Measurements from ENCODE around the gene RTN4IP1. TPM values are rescaled to one million over a fixed set of nuclear protein-coding genes. Genes with fewer than 3 reads are reported as not detected.

RTN4IP1 gene
- total and polyA plus RNA-seq, 10 of the 15 experiments (the other 5 are each of a cell fraction or from before 2014, with no cell fraction given) = 8.2 to 17.0 (median 9.8) TPM

GRCh38 chr6:106674541-106675229 lies 45.4 kb upstream of the RTN4IP1 start (continued):
- TF ChIP-seq, protein P1, sequence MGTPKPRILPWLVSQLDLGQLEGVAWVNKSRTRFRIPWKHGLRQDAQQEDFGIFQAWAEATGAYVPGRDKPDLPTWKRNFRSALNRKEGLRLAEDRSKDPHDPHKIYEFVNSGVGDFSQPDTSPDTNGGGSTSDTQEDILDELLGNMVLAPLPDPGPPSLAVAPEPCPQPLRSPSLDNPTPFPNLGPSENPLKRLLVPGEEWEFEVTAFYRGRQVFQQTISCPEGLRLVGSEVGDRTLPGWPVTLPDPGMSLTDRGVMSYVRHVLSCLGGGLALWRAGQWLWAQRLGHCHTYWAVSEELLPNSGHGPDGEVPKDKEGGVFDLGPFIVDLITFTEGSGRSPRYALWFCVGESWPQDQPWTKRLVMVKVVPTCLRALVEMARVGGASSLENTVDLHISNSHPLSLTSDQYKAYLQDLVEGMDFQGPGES (IDR thresholded peaks at IDR 0.05) = no peak
- TF ChIP-seq SIN3A (IDR thresholded peaks at IDR 0.05; ENCODE audit: low read depth, low read length) (no peak), SREBF2 (IDR thresholded peaks at IDR 0.05; ENCODE audit: low read length) (no peak), TCF3 (IDR thresholded peaks at IDR 0.05; ENCODE audit: borderline replicate concordance, insufficient read depth, low read depth, low read length) (no peak), GATAD2B (conservative IDR thresholded peaks at IDR 0.05; ENCODE audit: low read depth) (no peak)

DNA sequence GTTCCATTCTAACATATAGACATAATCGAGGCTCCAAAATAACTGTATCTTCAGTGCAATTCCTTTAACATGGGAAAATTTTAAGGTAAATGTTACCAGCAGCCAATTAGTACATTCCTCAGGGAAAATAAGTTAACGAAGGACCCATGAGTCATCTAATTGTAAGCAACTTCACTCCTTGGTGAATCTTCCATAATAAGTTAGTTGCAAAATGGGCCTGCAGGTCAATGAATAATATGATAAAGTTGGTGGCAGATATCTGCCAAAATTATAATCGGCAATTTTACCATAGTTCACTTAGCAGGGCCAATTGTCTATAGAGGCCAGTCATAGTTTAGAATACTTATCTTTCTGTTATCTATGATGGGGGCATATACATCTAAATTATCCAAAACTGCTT lies 42.4 kb upstream of the RTN4IP1 start:
- H3K4me2 ChIP-seq (ENCODE audit: control insufficient read depth, insufficient read depth) = no peak overlapping the region
- no peak overlapping the region for H3K27ac ChIP-seq (ENCODE audit: control insufficient read depth, insufficient read depth)
- WGBS (ENCODE audit: insufficient coverage, insufficient replicate concordance, low lambda C conversion rate, missing lambda C conversion rate) = 78% methylated on average over 3 of the region's 3 CpGs
- H3K9me3 ChIP-seq (replicated peaks; ENCODE audit: control insufficient read depth, insufficient read depth, low read length) = no peaks in the 10 kb centered on the region
- BruUV-seq (replicated peaks) = TSS peak; percentile 40
- ChIA-PET RAD21 (ENCODE audit: unreplicated experiment) (no interaction called here), POLR2A (no interaction called here), SMC1A (ENCODE audit: uncharacterized antibody, unreplicated experiment) (no interaction called here), CTCF (no interaction called here)
- TF ChIP-seq PAX8 (IDR thresholded peaks at IDR 0.05) (no peak), SREBF1 (IDR thresholded peaks at IDR 0.05; ENCODE audit: low read length) (no peak), TCF3 (IDR thresholded peaks at IDR 0.05; ENCODE audit: borderline replicate concordance, insufficient read depth, low read depth, low read length) (no peak), ZBTB40 (IDR thresholded peaks at IDR 0.05; ENCODE audit: borderline replicate concordance) (no peak), ASH2L (IDR thresholded peaks at IDR 0.05; ENCODE audit: borderline replicate concordance, low read depth) (no peak), ZNF622 (IDR thresholded peaks at IDR 0.05) (no peak), FOXM1 (IDR thresholded peaks at IDR 0.05; ENCODE audit: low read depth, low read length) (no peak), PRDM15 (CRISPR knock-in tag; IDR thresholded peaks at IDR 0.05) (no peak), YBX1 (IDR thresholded peaks at IDR 0.05) (no peak)
- no peak for ATAC-seq
- H3K36me3 ChIP-seq (ENCODE audit: control insufficient read depth in 2 of 2, insufficient read depth in 2 of 2, low read length in 1 of 2) = no peaks in the 10 kb centered on the region
- H3K4me3 ChIP-seq = no peak overlapping the region
- no peak overlapping the region for H3K9ac ChIP-seq (ENCODE audit: control insufficient read depth, insufficient read depth, low read length)
- H2AFZ ChIP-seq (ENCODE audit: control insufficient read depth, low read depth, low read length) = no peak overlapping the region
- DNase-seq (ENCODE audit: low read depth, low spot score) = no peak
- H4K20me1 ChIP-seq (ENCODE audit: control insufficient read depth, insufficient read depth) = no peaks in the 10 kb centered on the region
- no peaks in the 10 kb centered on the region for H3K79me2 ChIP-seq (ENCODE audit: control insufficient read depth, insufficient read depth, low read length)
- no peaks in the 10 kb centered on the region for H3K27me3 ChIP-seq (replicated peaks in 1 of 2; ENCODE audit: control insufficient read depth in 2 of 2, insufficient read depth in 2 of 2, low read length in 1 of 2)
- FAIRE-seq = no peak
- intact Hi-C loops (cut with micrococcal nuclease; ENCODE audit: unreplicated experiment) (no loop called here), in situ Hi-C loops (cut with MboI) (no loop called here)
- no peaks in the 10 kb centered on the region; the same call in 1 of the 2 replicates for H3K4me1 ChIP-seq (ENCODE audit: control insufficient read depth, insufficient read depth, low read length)

All from GM12878 (cell line).